Right atrium auricular region (tissue), 2 donors: Measurements from ENCODE around the gene PAX2. TPM values are rescaled to one million over a fixed set of nuclear protein-coding genes. Genes with fewer than 3 reads are reported as not detected.

Experiments used
- DNase-seq: peaks from one replicate; pipeline ENCODE4 v3.0.0-alpha.2; 2019; ENCODE audit warnings: low spot score
- H3K27ac ChIP-seq, 2 donors: fragments of 200-600 bp; sonication (generic); 1 replicate in 1 of 2; 2 replicates in 1 of 2; pipeline ENCODE4 v1.5.1; 2016 to 2019
- H3K27me3 ChIP-seq, 2 donors: fragments of 200-600 bp; sonication (generic); one replicate each; pipeline versions ENCODE4 v1.5.1 to v1.6.0; 2017 to 2019
- H3K36me3 ChIP-seq: fragments of 200-600 bp; sonication (generic); one replicate; pipeline ENCODE4 v1.5.1; 2016
- H3K4me1 ChIP-seq, 2 donors: fragments of 200-600 bp; sonication (generic); one replicate each; pipeline versions ENCODE4 v1.5.1 to v1.6.0; 2017 to 2019
- H3K4me3 ChIP-seq, 2 donors: fragments of 200-600 bp; sonication (generic); 1 replicate in 1 of 2; 2 replicates in 1 of 2; pipeline ENCODE4 v1.5.1; 2017 to 2019; ENCODE audit warnings: mild to moderate bottlenecking in 1 of 2, moderate library complexity in 1 of 2
- H3K9me3 ChIP-seq, 2 donors: fragments of 200-600 bp; sonication (generic); one replicate each; pipeline ENCODE4 v1.5.1; 2019
- total RNA-seq, 2 donors: library from RNA; depleted of rRNA; stranded (reverse); fragments of >200 nt; gene quantifications; one replicate each; pipeline ENCODE4 v1.1.0, GENCODE V29; 2016
- TF ChIP-seq, protein P1 (sequence below), 2 donors: fragments of 200-600 bp; sonication (generic); IDR thresholded peaks; one replicate each; pipeline ENCODE4 v1.5.1; 2019; ENCODE audit warnings: antibody characterized with exemption in 2 of 2

The PAX2 gene
- total RNA-seq, 2 donors from 2014 or later = not detected

- TF ChIP-seq, protein P1, sequence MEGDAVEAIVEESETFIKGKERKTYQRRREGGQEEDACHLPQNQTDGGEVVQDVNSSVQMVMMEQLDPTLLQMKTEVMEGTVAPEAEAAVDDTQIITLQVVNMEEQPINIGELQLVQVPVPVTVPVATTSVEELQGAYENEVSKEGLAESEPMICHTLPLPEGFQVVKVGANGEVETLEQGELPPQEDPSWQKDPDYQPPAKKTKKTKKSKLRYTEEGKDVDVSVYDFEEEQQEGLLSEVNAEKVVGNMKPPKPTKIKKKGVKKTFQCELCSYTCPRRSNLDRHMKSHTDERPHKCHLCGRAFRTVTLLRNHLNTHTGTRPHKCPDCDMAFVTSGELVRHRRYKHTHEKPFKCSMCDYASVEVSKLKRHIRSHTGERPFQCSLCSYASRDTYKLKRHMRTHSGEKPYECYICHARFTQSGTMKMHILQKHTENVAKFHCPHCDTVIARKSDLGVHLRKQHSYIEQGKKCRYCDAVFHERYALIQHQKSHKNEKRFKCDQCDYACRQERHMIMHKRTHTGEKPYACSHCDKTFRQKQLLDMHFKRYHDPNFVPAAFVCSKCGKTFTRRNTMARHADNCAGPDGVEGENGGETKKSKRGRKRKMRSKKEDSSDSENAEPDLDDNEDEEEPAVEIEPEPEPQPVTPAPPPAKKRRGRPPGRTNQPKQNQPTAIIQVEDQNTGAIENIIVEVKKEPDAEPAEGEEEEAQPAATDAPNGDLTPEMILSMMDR (IDR thresholded peaks at IDR 0.05) = no peak
- H3K9me3 ChIP-seq = no peaks in the 10 kb centered on the region
- no peak for DNase-seq
- no peaks in the 10 kb centered on the region for H3K27me3 ChIP-seq
- H3K4me1 ChIP-seq = no peaks in the 10 kb centered on the region
- no peak overlapping the region for H3K27ac ChIP-seq
- no peak overlapping the region for H3K4me3 ChIP-seq
- H3K36me3 ChIP-seq = no peaks in the 10 kb centered on the region
Measured at GRCh38 chr10:100814751-100815474, 69.5 kb downstream of the PAX2 start.

- no peaks in the 10 kb centered on the region for H3K27me3 ChIP-seq
- no peak for DNase-seq
- H3K9me3 ChIP-seq = no peaks in the 10 kb centered on the region
- TF ChIP-seq, protein P1 (IDR thresholded peaks at IDR 0.05) = no peak
- no peaks in the 10 kb centered on the region for H3K36me3 ChIP-seq
- no peaks in the 10 kb centered on the region for H3K4me1 ChIP-seq
- no peak overlapping the region for H3K4me3 ChIP-seq
- no peak overlapping the region for H3K27ac ChIP-seq
Measured at GRCh38 chr10:100816671-100817070, 71.3 kb downstream of the PAX2 start.

- Histone ChIP-seq H3K36me3 (no peaks in the 10 kb centered on the region), H3K9me3 (no peaks in the 10 kb centered on the region), H3K27me3 (peaks cover 0 to under 1% of the 10 kb centered on the region in 2 donors), H3K27ac (no peak overlapping the region), H3K4me1 (no peaks in the 10 kb centered on the region), H3K4me3 (no peak overlapping the region)
- DNase-seq = no peak
- TF ChIP-seq, protein P1 (IDR thresholded peaks at IDR 0.05) = no peak
Measured at GRCh38 chr10:100817268-100817839, 72.0 kb downstream of the PAX2 start.

DNA sequence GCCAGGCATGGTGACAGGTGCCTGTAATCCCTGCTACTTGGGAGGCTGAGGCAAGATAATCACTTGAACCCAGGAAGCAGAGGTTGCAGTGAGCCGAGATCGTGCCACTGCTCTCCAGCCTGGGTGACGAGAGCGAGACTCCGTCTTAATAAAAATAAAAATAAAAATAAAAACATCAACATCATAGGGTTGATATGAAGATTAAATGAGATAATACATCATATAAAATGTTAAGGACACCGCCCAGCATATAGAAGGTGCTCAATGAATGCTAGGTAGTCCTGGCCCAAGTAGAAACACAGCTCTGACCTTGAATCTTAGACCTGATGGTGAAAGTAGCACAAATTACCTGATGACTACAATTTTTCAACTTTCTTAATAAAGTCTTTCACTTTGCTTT, 74.0 kb downstream of the PAX2 start:
- no peak for DNase-seq

DNA sequence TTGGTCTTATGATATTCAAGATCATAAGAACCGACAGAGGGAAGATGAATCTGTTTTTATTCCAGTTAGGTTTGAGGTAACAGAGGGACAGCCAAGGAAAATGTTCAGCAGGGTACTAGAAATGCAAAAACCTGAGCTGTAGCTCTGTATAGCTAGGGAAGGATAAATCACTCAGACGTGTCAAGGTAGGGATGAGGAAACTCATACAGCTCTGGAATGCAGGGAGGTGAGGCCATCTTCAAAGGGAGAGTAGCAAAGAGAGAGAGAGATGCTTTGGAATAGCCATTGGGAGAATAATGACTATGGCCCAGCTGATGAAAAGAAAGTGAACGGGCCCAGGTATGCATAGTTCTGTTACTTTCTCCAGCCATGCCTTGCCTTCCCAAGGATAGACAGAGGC, 77.8 kb downstream of the PAX2 start:
- no peak overlapping the region for H3K4me3 ChIP-seq
- no peak for DNase-seq
- H3K27ac ChIP-seq = no peak overlapping the region
- TF ChIP-seq, protein P1 (IDR thresholded peaks at IDR 0.05) = no peak
- peaks cover 0 to 20% of the 10 kb centered on the region in 2 donors for H3K4me1 ChIP-seq
- H3K36me3 ChIP-seq = no peaks in the 10 kb centered on the region
- H3K9me3 ChIP-seq = no peaks in the 10 kb centered on the region
- peaks cover 24 to 37% of the 10 kb centered on the region in 2 donors for H3K27me3 ChIP-seq

More for the DNA sequence above, 74.0 kb downstream of the PAX2 start:
- peaks cover under 1 to 6% of the 10 kb centered on the region in 2 donors for H3K27me3 ChIP-seq
- no peak overlapping the region for H3K4me3 ChIP-seq
- H3K27ac ChIP-seq = no peak overlapping the region
- H3K4me1 ChIP-seq = no peaks in the 10 kb centered on the region
- H3K9me3 ChIP-seq = no peaks in the 10 kb centered on the region
- TF ChIP-seq, protein P1 (IDR thresholded peaks at IDR 0.05) = no peak
- no peaks in the 10 kb centered on the region for H3K36me3 ChIP-seq
